ENCODE measurements around the gene KDM4B. TPM values are rescaled to one million over a fixed set of nuclear protein-coding genes. Genes with fewer than 3 reads are reported as not detected.

KDM4B gene
- total and polyA plus RNA-seq, 9 of the 15 experiments (the other 6 are each of a cell fraction or from before 2014, with no cell fraction given), result 0.21 to 29.9 (median 7.3) TPM

GRCh38 chr19:5115771-5116202, 146.9 kb downstream of the KDM4B start:
- no TSS peak for BruUV-seq (replicated peaks)
- H4K20me1 ChIP-seq (replicated peaks; ENCODE audit: control insufficient read depth, insufficient read depth, low read length), result 0 out of 2 replicates have a peak, but pooled peaks cover 7% of the 10 kb centered on the region
- H3K79me2 ChIP-seq (ENCODE audit: control insufficient read depth, insufficient read depth, low read length), result no peaks in the 10 kb centered on the region
- peaks cover 23% of the 10 kb centered on the region; the same call in 2 of the 3 replicates for H3K36me3 ChIP-seq (ENCODE audit: control insufficient read depth, insufficient read depth, low read length)
- TF ChIP-seq ZNF121 (CRISPR knock-in tag; conservative IDR thresholded peaks at IDR 0.05) (0 out of 2 replicates have a peak, but pooled peaks have one; percentile 27), RBM17 (IDR thresholded peaks at IDR 0.05; ENCODE audit: borderline replicate concordance, low read depth, low read length) (no peak), FIP1L1 (IDR thresholded peaks at IDR 0.05; ENCODE audit: low read depth, low read length, poor library complexity, severe bottlenecking) (no peak)
- DNase-seq (ENCODE audit: extremely low read depth in 1 of 4, low spot score in 3 of 4) (no peak), ATAC-seq (no peak), FAIRE-seq (no peak)
- H3K9me3 ChIP-seq (replicated peaks; ENCODE audit: control insufficient read depth, insufficient read depth, low read depth, low read length), result no peaks in the 10 kb centered on the region
- intact Hi-C loops (cut with micrococcal nuclease) (no loop called here), in situ Hi-C loops (cut with MboI) (no loop called here)
- H3K4me3 ChIP-seq, result no peak overlapping the region
- H3K4me1 ChIP-seq (replicated peaks in 1 of 2; ENCODE audit: control insufficient read depth in 2 of 2, insufficient read depth in 2 of 2, low read length in 2 of 2), result peaks cover 0 to 25% of the 10 kb centered on the region in 2 experiments; a peak in 1 of 5 replicates
- H3K9me1 ChIP-seq (ENCODE audit: control insufficient read depth, insufficient read depth, low read length), result no peaks in the 10 kb centered on the region
- CTCF ChIA-PET (ENCODE audit: low intra/inter-chr PET ratio), result interaction anchor here (0.7 kb wide), 1 partner anchor 213 kb away, joined by 4 read pairs; no protein-coding TSS in a partner anchor
- WGBS (ENCODE audit: insufficient coverage, low coverage, missing lambda C conversion rate), result 80% methylated on average over 6 of the region's 6 CpGs
- H3K27me3 ChIP-seq (ENCODE audit: control insufficient read depth in 2 of 2, insufficient read depth in 2 of 2, low read length in 2 of 2), result no peaks in the 10 kb centered on the region
- POLR2A ChIA-PET, result interaction anchor here (0.6 to 2.0 kb wide), 2 partner anchors 10 to 635 kb away, joined by 3 to 6 read pairs; no protein-coding TSS in a partner anchor
- H2AFZ ChIP-seq (ENCODE audit: low read depth, low read length), result no peak overlapping the region
- no peak overlapping the region for H3K9ac ChIP-seq (ENCODE audit: insufficient read depth in 1 of 2, low read depth in 2 of 2, low read length in 2 of 2)
- no peak overlapping the region for H3K4me2 ChIP-seq (ENCODE audit: insufficient read depth, low read length)
- no peak overlapping the region for H3K27ac ChIP-seq (ENCODE audit: extremely low read depth, low read depth, low read length)

- Histone ChIP-seq H3K4me3 (no peak overlapping the region), H3K9me1 (ENCODE audit: control insufficient read depth, insufficient read depth, low read length) (no peaks in the 10 kb centered on the region), H4K20me1 (replicated peaks; ENCODE audit: control insufficient read depth, insufficient read depth, low read length) (0 out of 2 replicates have a peak, but pooled peaks cover 7% of the 10 kb centered on the region), H3K9ac (ENCODE audit: insufficient read depth in 1 of 2, low read depth in 2 of 2, low read length in 2 of 2) (no peak overlapping the region), H3K9me3 (replicated peaks; ENCODE audit: control insufficient read depth, insufficient read depth, low read depth, low read length) (no peaks in the 10 kb centered on the region), H2AFZ (ENCODE audit: low read depth, low read length) (no peak overlapping the region), H3K4me1 (replicated peaks in 1 of 2; ENCODE audit: control insufficient read depth in 2 of 2, insufficient read depth in 2 of 2, low read length in 2 of 2) (peaks cover 0 to 25% of the 10 kb centered on the region in 2 experiments; a peak in 1 of 5 replicates), H3K27ac (ENCODE audit: extremely low read depth, low read depth, low read length) (no peak overlapping the region), H3K36me3 (ENCODE audit: control insufficient read depth, insufficient read depth, low read length) (peaks cover 22% of the 10 kb centered on the region; the same call in 2 of the 3 replicates), H3K27me3 (ENCODE audit: control insufficient read depth in 2 of 2, insufficient read depth in 2 of 2, low read length in 2 of 2) (no peaks in the 10 kb centered on the region), H3K4me2 (ENCODE audit: insufficient read depth, low read length) (no peak overlapping the region), H3K79me2 (ENCODE audit: control insufficient read depth, insufficient read depth, low read length) (no peaks in the 10 kb centered on the region)
- in situ Hi-C loops (cut with MboI) (no loop called here), intact Hi-C loops (cut with micrococcal nuclease) (no loop called here)
- no peak for ATAC-seq
- WGBS (ENCODE audit: insufficient coverage, low coverage, missing lambda C conversion rate), result 77% methylated on average over 2 of the region's 2 CpGs
- CTCF ChIA-PET (ENCODE audit: low intra/inter-chr PET ratio), result interaction anchor here (0.7 kb wide), 1 partner anchor 213 kb away, joined by 4 read pairs; no protein-coding TSS in a partner anchor
- FAIRE-seq, result no peak
- DNase-seq (ENCODE audit: extremely low read depth in 1 of 4, low spot score in 3 of 4), result no peak
- POLR2A ChIA-PET, result interaction anchor here (0.6 to 2.0 kb wide), 3 partner anchors 11 to 636 kb away, joined by 3 to 6 read pairs (median 3); no protein-coding TSS in a partner anchor
- BruUV-seq (replicated peaks), result no TSS peak
- no peak for TF ChIP-seq RAD51 (IDR thresholded peaks at IDR 0.05; ENCODE audit: borderline replicate concordance, low read depth)
- TF ChIP-seq USF1 (CRISPR knock-in tag; IDR thresholded peaks at IDR 0.05), result no peak
- no peak for TF ChIP-seq ZFP30 (CRISPR knock-in tag; IDR thresholded peaks at IDR 0.05; ENCODE audit: borderline replicate concordance)
- TF ChIP-seq POLR3A (IDR thresholded peaks at IDR 0.05; ENCODE audit: borderline replicate concordance, extremely low read depth, insufficient read depth, insufficient read length), result no peak
- no peak for TF ChIP-seq ELK3 (CRISPR knock-in tag; IDR thresholded peaks at IDR 0.05)
- no peak for TF ChIP-seq ELF4 (CRISPR knock-in tag; IDR thresholded peaks at IDR 0.05)
- no peak for TF ChIP-seq POLR2B (IDR thresholded peaks at IDR 0.05; ENCODE audit: low read depth, partially characterized antibody)
- TF ChIP-seq ID3 (CRISPR knock-in tag; IDR thresholded peaks at IDR 0.05), result no peak
- no peak for TF ChIP-seq ID3 (tag; IDR thresholded peaks at IDR 0.05)
- no peak for TF ChIP-seq POLR2AphosphoS2 (IDR thresholded peaks at IDR 0.05; ENCODE audit: low read length)
- TF ChIP-seq C11orf30 (IDR thresholded peaks at IDR 0.05; ENCODE audit: low read depth), result no peak
Measured at GRCh38 chr19:5116292-5116691, 147.4 kb downstream of the KDM4B start.
